ENCODE data around the gene TNF.

The TNF gene

GRCh38 chr6:31621991-31622390 lies 46.6 kb downstream of the TNF start:
- peaks cover 50% of the 10 kb centered on the region for H3K36me3 ChIP-seq (ENCODE audit: low read length)
- no peaks in the 10 kb centered on the region for H3K9me2 ChIP-seq (replicated peaks; ENCODE audit: insufficient read depth, low read length)
- peak overlapping the region; percentile 64 for H3K4me3 ChIP-seq (ENCODE audit: insufficient read depth, low read length, poor library complexity, severe bottlenecking)
- H3K4me2 ChIP-seq (ENCODE audit: low read depth, low read length, poor library complexity, severe bottlenecking) = peak overlapping the region; percentile 84
- peaks cover 25% of the 10 kb centered on the region for H3F3A ChIP-seq (ENCODE audit: insufficient read depth)
- H3K27ac ChIP-seq (ENCODE audit: low read depth, low read length) = peak overlapping the region; percentile 78; the same call in 1 of the 2 replicates
- H3K27me3 ChIP-seq (ENCODE audit: low read length) = no peaks in the 10 kb centered on the region
- peak overlapping the region; percentile 83 for H3K9ac ChIP-seq (ENCODE audit: low read length)
- H4K20me1 ChIP-seq (ENCODE audit: low read depth, low read length) = peaks cover 16% of the 10 kb centered on the region; the same call in 1 of the 2 replicates
- TF ChIP-seq EZH2phosphoT487 (conservative IDR thresholded peaks at IDR 0.05; ENCODE audit: low read length) (no peak), CTCF (IDR thresholded peaks at IDR 0.05; ENCODE audit: insufficient read depth, low read length, poor library complexity, severe bottlenecking) (no peak)
- no peaks in the 10 kb centered on the region for H3K9me3 ChIP-seq (ENCODE audit: insufficient read depth, low read length)
- H3K79me2 ChIP-seq (ENCODE audit: insufficient read depth, low read length) = peaks cover 56% of the 10 kb centered on the region
- H2AFZ ChIP-seq (ENCODE audit: low read depth, low read length, severe bottlenecking) = no peak overlapping the region

GRCh38 chr6:31622684-31623091 lies 47.3 kb downstream of the TNF start:
- H4K20me1 ChIP-seq (ENCODE audit: low read depth, low read length) = peaks cover 16% of the 10 kb centered on the region; the same call in 1 of the 2 replicates
- H3K36me3 ChIP-seq (ENCODE audit: low read length) = peaks cover 57% of the 10 kb centered on the region
- H3K9ac ChIP-seq (ENCODE audit: low read length) = peak overlapping the region; percentile 83; the same call in 1 of the 2 replicates
- H3K4me2 ChIP-seq (ENCODE audit: low read depth, low read length, poor library complexity, severe bottlenecking) = peak overlapping the region; percentile 84
- TF ChIP-seq EZH2phosphoT487 (conservative IDR thresholded peaks at IDR 0.05; ENCODE audit: low read length) = no peak
- no peak for TF ChIP-seq CTCF (IDR thresholded peaks at IDR 0.05; ENCODE audit: insufficient read depth, low read length, poor library complexity, severe bottlenecking)
- H2AFZ ChIP-seq (ENCODE audit: low read depth, low read length, severe bottlenecking) = no peak overlapping the region
- no peaks in the 10 kb centered on the region for H3K9me3 ChIP-seq (ENCODE audit: insufficient read depth, low read length)
- no peak overlapping the region for H3K27ac ChIP-seq (ENCODE audit: low read depth, low read length)
- peaks cover 25% of the 10 kb centered on the region for H3F3A ChIP-seq (ENCODE audit: insufficient read depth)
- H3K9me2 ChIP-seq (replicated peaks; ENCODE audit: insufficient read depth, low read length) = no peaks in the 10 kb centered on the region
- H3K4me3 ChIP-seq (ENCODE audit: insufficient read depth, low read length, poor library complexity, severe bottlenecking) = no peak overlapping the region
- no peaks in the 10 kb centered on the region for H3K27me3 ChIP-seq (ENCODE audit: low read length)
- H3K79me2 ChIP-seq (ENCODE audit: insufficient read depth, low read length) = peaks cover 61% of the 10 kb centered on the region

- Histone ChIP-seq H3K9me2 (replicated peaks; ENCODE audit: insufficient read depth, low read length) (no peaks in the 10 kb centered on the region), H4K20me1 (ENCODE audit: low read depth, low read length) (peaks cover 16% of the 10 kb centered on the region; the same call in 1 of the 2 replicates), H3K27ac (ENCODE audit: low read depth, low read length) (no peak overlapping the region), H3F3A (ENCODE audit: insufficient read depth) (peaks cover 19% of the 10 kb centered on the region), H3K9ac (ENCODE audit: low read length) (no peak overlapping the region), H3K27me3 (ENCODE audit: low read length) (no peaks in the 10 kb centered on the region), H3K36me3 (ENCODE audit: low read length) (peaks cover 67% of the 10 kb centered on the region), H2AFZ (ENCODE audit: low read depth, low read length, severe bottlenecking) (no peak overlapping the region), H3K4me2 (ENCODE audit: low read depth, low read length, poor library complexity, severe bottlenecking) (no peak overlapping the region), H3K79me2 (ENCODE audit: insufficient read depth, low read length) (peaks cover 61% of the 10 kb centered on the region), H3K4me3 (ENCODE audit: insufficient read depth, low read length, poor library complexity, severe bottlenecking) (no peak overlapping the region), H3K9me3 (ENCODE audit: insufficient read depth, low read length) (no peaks in the 10 kb centered on the region)
- TF ChIP-seq CTCF (IDR thresholded peaks at IDR 0.05; ENCODE audit: insufficient read depth, low read length, poor library complexity, severe bottlenecking) (no peak), EZH2phosphoT487 (conservative IDR thresholded peaks at IDR 0.05; ENCODE audit: low read length) (no peak)
These were observed 48.7 kb downstream of the TNF start for GRCh38 chr6:31624070-31624469.
